Peyer's patch (tissue), 4 donors: ENCODE data around the gene KCNQ1.

ENCODE experiments used
- POLR2A ChIP-seq, 2 donors: fragments of 450-650 bp; IDR thresholded peaks; one replicate each; pipeline ENCODE4 v1.5.1; 2017; ENCODE audit warnings: antibody characterized with exemption in 2 of 2, mild to moderate bottlenecking in 2 of 2, moderate library complexity in 2 of 2
- TF ChIP-seq, protein P1 (sequence below), 6 experiments: fragments of 450-650 bp in 4 of 6; fragments of 200-600 bp in 2 of 6; sonication (generic) in 1 of 6; IDR thresholded peaks; one replicate each; pipeline ENCODE4 v1.5.1; 2017 to 2019; ENCODE audit warnings: antibody characterized with exemption in 6 of 6, mild to moderate bottlenecking in 3 of 6, moderate library complexity in 1 of 6

DNA sequence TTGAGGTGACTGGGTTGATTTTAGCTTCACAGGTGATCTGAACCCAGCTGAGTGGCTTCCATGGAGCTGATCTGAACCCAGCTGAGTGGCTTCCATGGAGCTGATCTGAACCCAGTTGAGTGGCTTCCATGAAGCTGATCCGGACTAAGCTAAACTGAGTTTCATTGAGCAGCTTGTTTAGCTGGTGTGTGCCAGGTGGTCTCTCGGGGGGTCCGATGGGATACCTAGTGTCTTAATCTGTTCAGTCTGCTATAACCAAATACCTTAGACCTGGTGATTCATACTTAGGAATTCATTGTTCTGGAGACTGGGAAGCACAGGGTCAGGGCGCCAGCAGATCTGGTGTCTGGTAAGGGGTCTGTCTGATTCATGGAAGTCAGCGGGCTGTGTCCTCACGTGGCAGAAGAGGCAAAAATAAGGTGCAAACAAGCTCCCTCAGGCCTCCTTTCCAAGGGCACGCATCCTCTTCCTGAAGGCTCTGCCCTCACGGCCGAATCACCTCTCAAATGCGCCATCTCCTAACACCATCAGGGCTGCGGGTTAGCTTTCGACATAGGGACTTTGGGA is 307.5 kb downstream of the KCNQ1 start:
- TF ChIP-seq, protein P1, sequence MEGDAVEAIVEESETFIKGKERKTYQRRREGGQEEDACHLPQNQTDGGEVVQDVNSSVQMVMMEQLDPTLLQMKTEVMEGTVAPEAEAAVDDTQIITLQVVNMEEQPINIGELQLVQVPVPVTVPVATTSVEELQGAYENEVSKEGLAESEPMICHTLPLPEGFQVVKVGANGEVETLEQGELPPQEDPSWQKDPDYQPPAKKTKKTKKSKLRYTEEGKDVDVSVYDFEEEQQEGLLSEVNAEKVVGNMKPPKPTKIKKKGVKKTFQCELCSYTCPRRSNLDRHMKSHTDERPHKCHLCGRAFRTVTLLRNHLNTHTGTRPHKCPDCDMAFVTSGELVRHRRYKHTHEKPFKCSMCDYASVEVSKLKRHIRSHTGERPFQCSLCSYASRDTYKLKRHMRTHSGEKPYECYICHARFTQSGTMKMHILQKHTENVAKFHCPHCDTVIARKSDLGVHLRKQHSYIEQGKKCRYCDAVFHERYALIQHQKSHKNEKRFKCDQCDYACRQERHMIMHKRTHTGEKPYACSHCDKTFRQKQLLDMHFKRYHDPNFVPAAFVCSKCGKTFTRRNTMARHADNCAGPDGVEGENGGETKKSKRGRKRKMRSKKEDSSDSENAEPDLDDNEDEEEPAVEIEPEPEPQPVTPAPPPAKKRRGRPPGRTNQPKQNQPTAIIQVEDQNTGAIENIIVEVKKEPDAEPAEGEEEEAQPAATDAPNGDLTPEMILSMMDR (IDR thresholded peaks at IDR 0.05): no peak
- no peak for TF ChIP-seq POLR2A (IDR thresholded peaks at IDR 0.05)
